ENCODE results near the gene CRYL1.

Gene CRYL1

GRCh38 chr13:20525601-20526544, at the start of gene CRYL1:
CRYL1 (minus strand) TSS chr13:20525857; CDS start chr13:20525794, 63 bp downstream.
- no peak for TF ChIP-seq CTCF (IDR thresholded peaks at IDR 0.05; ENCODE audit: insufficient read depth, low read depth, low read length, missing control alignments)
- DNase-seq (ENCODE audit: low read depth): peak; percentile 71
- H3K4me3 ChIP-seq (ENCODE audit: low read length): peak within 1 kb of the TSS; percentile 69

GRCh38 chr13:20573636-20574035, 48.0 kb upstream of the CRYL1 start:
- DNase-seq (ENCODE audit: low read depth): no peak
- H3K4me3 ChIP-seq (ENCODE audit: low read length): no peak overlapping the region
- TF ChIP-seq CTCF (IDR thresholded peaks at IDR 0.05; ENCODE audit: insufficient read depth, low read depth, low read length, missing control alignments): no peak

GRCh38 chr13:20573186-20573585, 47.5 kb upstream of the CRYL1 start:
- no peak for TF ChIP-seq CTCF (IDR thresholded peaks at IDR 0.05; ENCODE audit: insufficient read depth, low read depth, low read length, missing control alignments)
- no peak for DNase-seq (ENCODE audit: low read depth)
- H3K4me3 ChIP-seq (ENCODE audit: low read length): no peak overlapping the region

GRCh38 chr13:20571676-20572075, 46.0 kb upstream of the CRYL1 start:
- no peak for TF ChIP-seq CTCF (IDR thresholded peaks at IDR 0.05; ENCODE audit: insufficient read depth, low read depth, low read length, missing control alignments)
- no peak for DNase-seq (ENCODE audit: low read depth)
- H3K4me3 ChIP-seq (ENCODE audit: low read length): no peak overlapping the region

GRCh38 chr13:20570517-20570916, 44.9 kb upstream of the CRYL1 start:
- no peak overlapping the region for H3K4me3 ChIP-seq (ENCODE audit: low read length)
- no peak for DNase-seq (ENCODE audit: low read depth)
- no peak for TF ChIP-seq CTCF (IDR thresholded peaks at IDR 0.05; ENCODE audit: insufficient read depth, low read depth, low read length, missing control alignments)

GRCh38 chr13:20567881-20568528, 42.3 kb upstream of the CRYL1 start:
- peak overlapping the region; percentile 62 for H3K4me3 ChIP-seq (ENCODE audit: low read length)
- DNase-seq (ENCODE audit: low read depth): no peak
- TF ChIP-seq CTCF (IDR thresholded peaks at IDR 0.05; ENCODE audit: insufficient read depth, low read depth, low read length, missing control alignments): no peak

All from epithelial cell of esophagus (primary cell).